K562 (cell line): ENCODE results near the gene BRF1. TPM values are rescaled to one million over a fixed set of nuclear protein-coding genes. Genes with fewer than 3 reads are reported as not detected.

Source experiments
- ATAC-seq: fragments of 200-7000 bp; cut with Tn5 transposase; 3 replicates; pipeline ENCODE4 v1.9.1; 2020; ENCODE audit warnings: moderate library complexity
- BruUV-seq: library from RNA; stranded (reverse); fragments of 400-500 nt; replicated peaks from 2 replicates; lab custom pipeline; 2021; lab: Mats Ljungman, UMichigan
- CTCF ChIA-PET: fragments of 300-600 bp; formaldehyde crosslinking; extraction: SDS; loops from one replicate; lab custom pipeline; 2021; ENCODE audit warnings: low intra/inter-chr PET ratio; lab: Yijun Ruan, JAX
- POLR2A ChIA-PET: fragments of 300-600, 350-650 bp; sonication (Branson Sonifier 250); formaldehyde crosslinking; extraction: SDS; loops from one replicate; lab custom pipeline; 2021; ENCODE audit warnings: antibody characterized with exemption, inconsistent platforms; lab: Yijun Ruan, JAX
- DNase-seq, 4 experiments: peaks; one replicate each; pipeline versions ENCODE4 v3.0.0 to v3.0.0-alpha.2; 2011 to 2018; ENCODE audit warnings: low spot score in 3 of 4, mixed read lengths in 3 of 4; ENCODE audit errors: extremely low read depth in 1 of 4
- FAIRE-seq: peaks from 2 replicates; lab custom pipeline; 2011; peaks lifted over from hg19 to GRCh38; lab: Jason Lieb, UNC
- H2AFZ ChIP-seq: 2 replicates; pipeline ENCODE4 v1.6.0; 2011; ENCODE audit warnings: low read depth, low read length, control low read depth, inconsistent platforms
- H3K27ac ChIP-seq: fragments of 200-600 bp; 3 replicates; pipeline ENCODE4 v1.8.0; 2011; ENCODE audit warnings: low read depth, mild to moderate bottlenecking, control low read depth, inconsistent platforms, low read length, moderate library complexity, mixed read lengths; ENCODE audit errors: extremely low read depth
- H3K27me3 ChIP-seq, 2 experiments: fragments of 300-600 bp in 1 of 2; 2 replicates in 1 of 2; 3 replicates in 1 of 2; pipeline versions ENCODE4 v1.6.0 to v1.8.0; 2011; ENCODE audit warnings: inconsistent platforms in 2 of 2, low read length in 2 of 2, mild to moderate bottlenecking in 1 of 2, mixed read lengths in 1 of 2, moderate library complexity in 1 of 2; ENCODE audit not compliant: control insufficient read depth in 2 of 2, insufficient read depth in 2 of 2
- H3K36me3 ChIP-seq: fragments of 300-600 bp; 3 replicates; pipeline ENCODE4 v1.8.0; 2011; ENCODE audit warnings: mild to moderate bottlenecking, low read length, inconsistent platforms; ENCODE audit not compliant: control insufficient read depth, insufficient read depth
- H3K4me1 ChIP-seq, 2 experiments: fragments of 200-600 bp in 1 of 2; replicated peaks in 1 of 2; 2 replicates in 1 of 2; 3 replicates in 1 of 2; pipeline versions ENCODE4 v1.5.1 to v1.8.0; 2011; ENCODE audit warnings: inconsistent platforms in 2 of 2, low read length in 2 of 2, mild to moderate bottlenecking in 1 of 2, mixed read lengths in 1 of 2, moderate library complexity in 1 of 2; ENCODE audit not compliant: control insufficient read depth in 2 of 2, insufficient read depth in 2 of 2
- H3K4me2 ChIP-seq: 2 replicates; pipeline ENCODE4 v1.6.1; 2011; ENCODE audit warnings: low read length, control low read depth, inconsistent platforms, mixed read lengths; ENCODE audit not compliant: insufficient read depth
- H3K4me3 ChIP-seq: fragments of 200-600 bp; sonication (generic), shearing (Covaris generic); 2 replicates; pipeline ENCODE4 v1.5.1; 2016; ENCODE audit warnings: control low read depth, inconsistent platforms
- H3K79me2 ChIP-seq: fragments of 200-600 bp; 3 replicates; pipeline ENCODE4 v1.8.0; 2011; ENCODE audit warnings: low read length, inconsistent platforms; ENCODE audit not compliant: control insufficient read depth, insufficient read depth
- H3K9ac ChIP-seq, 2 experiments: 2 replicates each; pipeline versions ENCODE4 v1.6.0 to v1.6.1; 2011; ENCODE audit warnings: low read depth in 2 of 2, low read length in 2 of 2, control low read depth in 1 of 2, inconsistent platforms in 1 of 2, mild to moderate bottlenecking in 1 of 2, mixed read lengths in 1 of 2; ENCODE audit not compliant: insufficient read depth in 1 of 2
- H3K9me1 ChIP-seq: one replicate; pipeline ENCODE4 v1.6.0; 2011; ENCODE audit warnings: inconsistent platforms, mild to moderate bottlenecking, low read length, moderate library complexity; ENCODE audit not compliant: control insufficient read depth, insufficient read depth
- H3K9me3 ChIP-seq: replicated peaks from 2 replicates; pipeline ENCODE4 v1.5.1; 2011; ENCODE audit warnings: low read depth, low read length, inconsistent platforms; ENCODE audit not compliant: control insufficient read depth, insufficient read depth
- H4K20me1 ChIP-seq: replicated peaks from 2 replicates; pipeline ENCODE4 v1.6.1; 2011; ENCODE audit warnings: low read length, inconsistent platforms, mixed read lengths; ENCODE audit not compliant: control insufficient read depth, insufficient read depth
- ETV1 ChIP-seq: fragments of 450-650 bp; conservative IDR thresholded peaks from 2 replicates; pipeline ENCODE4 v1.6.1; 2016; ENCODE audit warnings: missing genetic modification characterization, control low read depth, low read depth, missing compliant biosample characterization
- ID3 ChIP-seq, 2 experiments: fragments of 250-450 bp in 1 of 2; fragments of 450-650 bp in 1 of 2; sonication (Bioruptor Pico) in 1 of 2; IDR thresholded peaks; 2 replicates each; pipeline versions ENCODE4 v1.6.1 to v1.8.0; 2016 to 2021; ENCODE audit warnings: mild to moderate bottlenecking in 2 of 2, moderate library complexity in 2 of 2, missing compliant biosample characterization in 1 of 2, missing genetic modification characterization in 1 of 2
- KAT2B ChIP-seq: IDR thresholded peaks from one replicate; pipeline ENCODE4 v1.6.1; 2012; ENCODE audit warnings: low read depth, mild to moderate bottlenecking, control low read depth, inconsistent platforms, low read length, moderate library complexity
- LCOR ChIP-seq: sonication (generic); formaldehyde crosslinking; IDR thresholded peaks from 2 replicates; pipeline ENCODE4 v1.8.0; 2022; ENCODE audit warnings: mild to moderate bottlenecking, missing genetic modification reagents
- MCM2 ChIP-seq: fragments of 450-650 bp; IDR thresholded peaks from 2 replicates; pipeline ENCODE4 v1.6.1; 2017; ENCODE audit warnings: low read depth, mild to moderate bottlenecking
- NRF1 ChIP-seq, 2 experiments: fragments of 450-650 bp; IDR thresholded peaks in 1 of 2; conservative IDR thresholded peaks in 1 of 2; 2 replicates each; pipeline ENCODE4 v1.6.1; 2014; ENCODE audit warnings: mild to moderate bottlenecking in 2 of 2
- PRPF4 ChIP-seq: fragments of 200-400 bp; formaldehyde crosslinking; IDR thresholded peaks from one replicate; pipeline ENCODE4 v1.6.1; 2017; ENCODE audit warnings: low read length, low read depth, mild to moderate bottlenecking; ENCODE audit not compliant: insufficient read depth, poor library complexity, severe bottlenecking
- RBM39 ChIP-seq: fragments of 200-400 bp; formaldehyde crosslinking; optimal IDR thresholded peaks from 2 replicates; pipeline ENCODE3; 2018; ENCODE audit warnings: low read depth, low read length
- SETDB1 ChIP-seq: IDR thresholded peaks from one replicate; pipeline ENCODE4 v1.6.1; 2012; ENCODE audit warnings: low read length, control low read depth, inconsistent platforms
- WHSC1 ChIP-seq: IDR thresholded peaks from one replicate; pipeline ENCODE4 v1.6.1; 2012; ENCODE audit warnings: low read length, control low read depth, inconsistent platforms
- ZNF12 ChIP-seq: sonication (generic); formaldehyde crosslinking; IDR thresholded peaks from 2 replicates; pipeline ENCODE4 v1.4.0; 2020; ENCODE audit warnings: mild to moderate bottlenecking, missing genetic modification reagents
- ZNF695 ChIP-seq: fragments of 450-650 bp; formaldehyde crosslinking; IDR thresholded peaks from 2 replicates; pipeline ENCODE4 v1.4.0; 2020; ENCODE audit warnings: mild to moderate bottlenecking, moderate library complexity
- WGBS: fragments of 100-300 bp; shearing (Covaris generic); methylation state at CpG from one replicate; pipeline ENCODE4 v1.1.6; 2016; ENCODE audit warnings: low coverage, mixed read lengths; ENCODE audit not compliant: insufficient coverage; ENCODE audit errors: missing lambda C conversion rate; 5-methylcytosine and 5-hydroxymethylcytosine counted together
- in situ Hi-C: fragments of 300-500 bp; cut with MboI; formaldehyde crosslinking; loops from 4 replicates; pipeline ENCODE4 v1.15.0; 2018; ENCODE audit warnings: inconsistent platforms, mixed read lengths
- intact Hi-C: fragments of 100-400 bp; cut with micrococcal nuclease; formaldehyde crosslinking; loops from 2 replicates; pipeline ENCODE4 v1.14.2; 2022
- polyA plus RNA-seq, 8 experiments: library from polyadenylated mRNA; depleted of rRNA in 4 of 8; stranded (reverse) in 5 of 8; unstranded in 3 of 8; fragments of >200 nt; fragmentation: Nextera tagmentation in 2 of 8; fragmentation: Illumina TruSeq in 1 of 8; extraction: Ambion mirVana in 2 of 8; extraction: Trizol in 1 of 8; gene quantifications; 2 replicates each; pipeline versions ENCODE4 v1.2.1 to v1.2.3, GENCODE V29; 2011 to 2014; ENCODE audit warnings: inconsistent platforms in 1 of 8, missing spikeins in 1 of 8
- total RNA-seq, 7 experiments: library from RNA; depleted of rRNA in 6 of 7; stranded (reverse); fragments of >200 nt in 6 of 7; fragmentation: Illumina TruSeq in 2 of 7; extraction: Trizol in 2 of 7; gene quantifications; 2 replicates each; pipeline versions ENCODE4 v1.2.1 to v1.2.3, GENCODE V29; 2011 to 2021; ENCODE audit warnings: low replicate concordance in 1 of 7
- TF ChIP-seq, protein P1 (sequence below): sonication (generic); formaldehyde crosslinking; IDR thresholded peaks from 2 replicates; pipeline ENCODE4 v1.8.1; 2023; ENCODE audit warnings: mild to moderate bottlenecking, missing genetic modification reagents, moderate library complexity
- TF ChIP-seq, protein P2 (sequence below): sonication (generic); formaldehyde crosslinking; IDR thresholded peaks from 2 replicates; pipeline ENCODE4 v1.8.0; 2022; ENCODE audit warnings: missing genetic modification reagents, mild to moderate bottlenecking, borderline replicate concordance

Gene BRF1
- total and polyA plus RNA-seq, 9 of the 15 experiments (the other 6 are each of a cell fraction or from before 2014, with no cell fraction given) = 0.14 to 24.6 (median 8.2) TPM

DNA sequence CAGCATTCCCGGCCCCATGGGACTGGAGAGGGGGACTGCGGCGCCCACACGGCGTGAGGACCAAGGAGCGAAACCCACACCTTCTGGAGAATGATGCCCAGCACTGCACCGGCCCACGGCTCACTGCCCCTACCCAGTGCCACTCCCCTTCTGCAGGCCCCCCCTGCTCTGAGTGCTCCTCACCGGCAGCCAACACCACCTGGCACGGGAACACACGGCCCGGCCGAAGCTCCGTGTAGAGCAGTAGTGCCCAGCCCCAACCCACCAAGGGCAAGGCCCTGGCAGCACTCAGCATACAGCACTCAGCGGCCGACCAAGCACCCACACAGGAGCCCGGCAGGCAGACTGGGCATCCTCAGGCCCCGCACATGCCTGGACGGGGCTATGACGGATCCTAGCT, 39.0 kb downstream of the BRF1 start:
- TF ChIP-seq ETV1 (tag) = no peak
- Histone ChIP-seq H4K20me1 (no peaks in the 10 kb centered on the region), H3K9ac (no peak overlapping the region; a peak in 1 of 4 replicates), H3K4me3 (no peak overlapping the region), H3K9me1 (no peaks in the 10 kb centered on the region), H3K4me2 (no peak overlapping the region), H3K27me3 (no peaks in the 10 kb centered on the region), H3K36me3 (no peaks in the 10 kb centered on the region; the same call in 2 of the 3 replicates), H3K4me1 (no peaks in the 10 kb centered on the region), H3K27ac (no peak overlapping the region), H2AFZ (no peak overlapping the region), H3K79me2 (no peaks in the 10 kb centered on the region), H3K9me3 (no peaks in the 10 kb centered on the region)
- CTCF ChIA-PET = no interaction called here
- DNase-seq (no peak), ATAC-seq (no peak), FAIRE-seq (no peak)
- in situ Hi-C loops = loop anchor here (10.0 kb wide), 1 partner anchor 83 kb away; no protein-coding TSS in a partner anchor
- BruUV-seq = no TSS peak
- 94% methylated on average over 7 of the region's 20 CpGs for WGBS
- intact Hi-C loops = no loop called here
- POLR2A ChIA-PET = no interaction called here

- no peak overlapping the region for H3K4me2 ChIP-seq
- in situ Hi-C loops (loop anchor here (10.0 kb wide), 1 partner anchor 84 kb away; no protein-coding TSS in a partner anchor), intact Hi-C loops (no loop called here)
- H3K9ac ChIP-seq = peak overlapping the region in 1 of 2 experiments; percentile 26; a peak in 1 of 4 replicates
- no peak overlapping the region for H3K27ac ChIP-seq
- WGBS = 100% methylated on average over 2 of the region's 12 CpGs
- no peaks in the 10 kb centered on the region for H3K4me1 ChIP-seq
- H4K20me1 ChIP-seq = no peaks in the 10 kb centered on the region
- no peaks in the 10 kb centered on the region for H3K79me2 ChIP-seq
- ChIA-PET POLR2A (interaction anchor here (0.5 kb wide), 1 partner anchor 143 kb away, joined by 4 read pairs; no protein-coding TSS in a partner anchor), CTCF (no interaction called here)
- no peaks in the 10 kb centered on the region for H3K27me3 ChIP-seq
- H3K4me3 ChIP-seq = no peak overlapping the region
- BruUV-seq = no TSS peak
- no peak for DNase-seq
- no peak for ATAC-seq
- H2AFZ ChIP-seq = no peak overlapping the region
- no peak for FAIRE-seq
- no peaks in the 10 kb centered on the region for H3K9me3 ChIP-seq
- no peaks in the 10 kb centered on the region; the same call in 2 of the 3 replicates for H3K36me3 ChIP-seq
- H3K9me1 ChIP-seq = no peaks in the 10 kb centered on the region
- TF ChIP-seq, protein P1, sequence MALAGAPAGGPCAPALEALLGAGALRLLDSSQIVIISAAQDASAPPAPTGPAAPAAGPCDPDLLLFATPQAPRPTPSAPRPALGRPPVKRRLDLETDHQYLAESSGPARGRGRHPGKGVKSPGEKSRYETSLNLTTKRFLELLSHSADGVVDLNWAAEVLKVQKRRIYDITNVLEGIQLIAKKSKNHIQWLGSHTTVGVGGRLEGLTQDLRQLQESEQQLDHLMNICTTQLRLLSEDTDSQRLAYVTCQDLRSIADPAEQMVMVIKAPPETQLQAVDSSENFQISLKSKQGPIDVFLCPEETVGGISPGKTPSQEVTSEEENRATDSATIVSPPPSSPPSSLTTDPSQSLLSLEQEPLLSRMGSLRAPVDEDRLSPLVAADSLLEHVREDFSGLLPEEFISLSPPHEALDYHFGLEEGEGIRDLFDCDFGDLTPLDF (CRISPR knock-in tag) = no peak
- TF ChIP-seq ZNF12 (CRISPR knock-in tag) = no peak
- TF ChIP-seq WHSC1 = no peak
- TF ChIP-seq PRPF4 = no peak
- TF ChIP-seq MCM2 = no peak
- TF ChIP-seq NRF1 (conservative IDR thresholded peaks at IDR 0.05 in 1 of 2, IDR thresholded peaks at IDR 0.05 in 1 of 2) = no peak
- no peak for TF ChIP-seq LCOR (CRISPR knock-in tag)
- TF ChIP-seq RBM39 = no peak
- no peak for TF ChIP-seq KAT2B
- TF ChIP-seq, protein P2, sequence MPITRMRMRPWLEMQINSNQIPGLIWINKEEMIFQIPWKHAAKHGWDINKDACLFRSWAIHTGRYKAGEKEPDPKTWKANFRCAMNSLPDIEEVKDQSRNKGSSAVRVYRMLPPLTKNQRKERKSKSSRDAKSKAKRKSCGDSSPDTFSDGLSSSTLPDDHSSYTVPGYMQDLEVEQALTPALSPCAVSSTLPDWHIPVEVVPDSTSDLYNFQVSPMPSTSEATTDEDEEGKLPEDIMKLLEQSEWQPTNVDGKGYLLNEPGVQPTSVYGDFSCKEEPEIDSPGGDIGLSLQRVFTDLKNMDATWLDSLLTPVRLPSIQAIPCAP (CRISPR knock-in tag) = no peak
- TF ChIP-seq ZNF695 (CRISPR knock-in tag) = no peak
- TF ChIP-seq SETDB1 = no peak
- no peak for TF ChIP-seq ID3 (CRISPR knock-in tag; IDR thresholded peaks at IDR 0.05)
- TF ChIP-seq ID3 (tag; IDR thresholded peaks at IDR 0.05) = no peak
Measured at GRCh38 chr14:105260959-105261358, 39.8 kb downstream of the BRF1 start.
